ENCODE data around the gene GNAT1.

Gene GNAT1

DNA sequence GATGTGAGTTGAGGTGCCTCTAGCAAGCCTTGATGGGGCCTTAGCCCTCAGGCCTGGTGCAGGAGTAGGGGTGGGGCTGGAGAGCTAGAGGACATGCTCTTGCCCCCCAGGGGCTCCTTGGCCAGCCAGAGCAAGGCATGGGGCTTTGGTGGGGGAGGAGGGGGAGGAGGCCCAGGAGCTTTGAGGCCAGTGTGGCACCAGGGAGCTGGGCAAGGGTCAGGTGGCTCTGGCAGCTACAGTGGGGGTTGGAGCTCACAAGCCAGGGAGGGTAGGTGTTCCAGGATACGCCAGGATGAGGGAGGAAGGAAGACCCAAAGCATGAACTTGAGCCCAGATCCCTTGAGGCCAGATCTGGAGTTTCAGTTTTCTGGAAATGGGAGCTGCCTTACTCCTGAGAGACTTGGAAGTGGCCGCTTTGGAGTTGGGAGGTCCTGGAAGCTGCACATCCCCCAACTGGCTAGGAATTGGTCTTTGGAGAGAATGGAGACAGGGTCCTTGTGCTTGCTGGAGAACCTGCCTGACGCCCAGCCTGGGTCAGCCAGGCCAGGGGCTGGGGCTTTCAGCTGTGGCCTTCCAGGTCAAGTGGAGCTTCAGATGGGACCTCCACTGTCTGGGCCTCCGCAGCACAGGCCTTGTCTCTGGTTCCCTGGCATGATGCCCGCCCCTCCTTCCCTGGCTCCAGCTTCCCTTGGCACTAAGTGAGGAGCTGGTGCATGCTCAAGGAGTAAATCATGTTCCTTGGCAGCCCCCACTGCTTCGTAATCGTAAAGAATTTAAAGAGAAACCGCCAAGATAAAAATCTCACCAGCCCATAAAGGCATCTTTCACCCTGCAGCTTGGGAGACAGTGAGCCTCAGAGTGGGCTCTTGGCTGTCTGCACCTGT, 27.6 kb upstream of the GNAT1 start:
- no peak for DNase-seq

DNA sequence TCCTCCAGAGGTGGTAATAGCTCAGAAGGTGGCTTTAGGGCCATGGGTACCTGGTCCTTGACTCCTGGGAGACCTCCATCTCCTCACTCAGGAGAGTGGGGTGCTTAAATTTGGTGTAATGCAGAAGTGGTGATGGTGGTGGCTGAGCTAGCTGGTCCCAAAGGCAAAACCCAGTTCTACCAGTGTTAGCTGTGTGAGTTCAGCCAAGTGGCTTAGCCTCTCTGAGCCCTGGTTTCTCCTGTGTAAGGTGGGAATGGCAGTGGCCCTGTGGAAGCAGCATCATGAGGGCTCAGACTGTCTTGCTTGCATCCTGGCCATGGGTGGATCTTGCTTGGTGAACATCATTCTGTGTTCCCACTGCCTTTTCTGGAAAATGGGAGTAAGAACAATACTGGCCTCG, 26.9 kb upstream of the GNAT1 start:
- DNase-seq, result no peak

DNA sequence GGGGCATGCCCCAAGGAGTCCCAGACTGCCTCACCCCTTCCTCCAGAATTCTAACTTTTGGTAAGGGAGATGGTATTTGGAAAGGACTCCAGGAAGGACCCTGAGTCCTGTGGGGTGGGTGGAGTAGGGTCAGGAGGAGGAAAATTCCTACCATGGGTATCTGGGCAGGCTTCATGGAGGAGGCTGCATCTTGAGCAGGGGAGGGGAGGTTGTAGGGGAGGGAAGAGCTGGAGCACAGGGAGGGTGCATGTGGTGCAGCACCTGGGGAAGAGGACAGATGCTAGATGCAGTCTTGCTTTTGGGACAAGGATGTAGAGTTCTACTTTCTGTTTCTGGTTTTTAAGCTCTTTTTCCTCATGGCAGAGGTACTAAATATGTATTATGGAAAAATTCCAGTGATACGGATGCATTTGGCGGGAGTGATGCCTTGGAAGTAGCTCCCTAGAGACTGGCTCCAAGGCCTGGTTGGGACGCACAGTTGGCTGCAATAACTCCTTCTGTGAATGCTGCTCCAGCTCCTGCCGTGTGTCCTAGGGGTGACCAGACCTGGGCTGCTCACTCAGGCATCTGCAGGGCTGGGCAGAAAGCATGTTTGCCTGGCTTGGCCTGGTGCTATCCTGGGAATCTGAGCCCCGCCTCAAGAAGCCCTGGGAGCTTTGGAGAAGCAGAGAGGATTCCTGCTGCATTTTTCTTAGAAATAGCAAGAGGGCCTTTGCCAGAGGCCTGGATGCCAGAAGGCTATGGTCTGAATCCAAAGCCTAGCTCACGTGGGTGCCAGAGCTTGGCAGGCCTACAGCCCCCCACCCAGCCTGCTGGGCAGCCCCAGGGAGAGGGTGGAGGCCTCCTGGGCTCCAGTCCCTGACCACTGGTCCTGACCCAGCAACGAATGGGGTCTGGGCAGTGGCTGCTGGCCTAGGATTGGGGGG, 26.2 kb upstream of the GNAT1 start:
- DNase-seq, result no peak

DNA sequence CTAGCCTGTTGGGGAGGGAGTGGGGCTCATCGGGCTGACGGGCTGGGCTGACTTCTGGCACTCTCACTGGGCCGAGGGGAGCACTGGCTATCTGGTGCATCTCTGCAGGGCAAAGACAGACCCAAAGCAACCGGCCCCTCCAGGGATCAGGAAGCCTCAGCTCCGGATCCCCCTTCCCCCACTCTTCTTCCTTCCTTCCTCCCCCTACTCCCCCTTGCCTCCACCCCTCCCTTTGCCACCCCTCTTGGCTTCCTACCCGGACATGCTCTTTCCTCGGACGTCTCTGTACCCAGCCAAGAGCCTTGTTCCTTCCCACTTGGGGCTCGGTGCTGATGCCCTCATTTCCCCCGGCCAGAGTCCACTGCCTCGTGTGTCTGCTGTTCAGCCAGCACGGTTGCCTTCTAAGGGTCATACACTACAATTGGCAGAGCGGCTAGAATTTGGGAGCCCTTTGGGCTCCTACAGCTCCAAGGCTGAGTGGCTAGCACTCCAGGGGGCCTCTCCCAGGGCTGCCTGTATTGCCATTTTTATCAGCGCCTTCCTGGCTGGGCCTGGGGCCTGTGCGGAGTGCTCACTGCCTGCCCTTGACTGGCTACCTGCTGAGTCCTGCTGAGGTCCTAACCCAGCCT, 25.4 kb upstream of the GNAT1 start:
- DNase-seq, result no peak

DNA sequence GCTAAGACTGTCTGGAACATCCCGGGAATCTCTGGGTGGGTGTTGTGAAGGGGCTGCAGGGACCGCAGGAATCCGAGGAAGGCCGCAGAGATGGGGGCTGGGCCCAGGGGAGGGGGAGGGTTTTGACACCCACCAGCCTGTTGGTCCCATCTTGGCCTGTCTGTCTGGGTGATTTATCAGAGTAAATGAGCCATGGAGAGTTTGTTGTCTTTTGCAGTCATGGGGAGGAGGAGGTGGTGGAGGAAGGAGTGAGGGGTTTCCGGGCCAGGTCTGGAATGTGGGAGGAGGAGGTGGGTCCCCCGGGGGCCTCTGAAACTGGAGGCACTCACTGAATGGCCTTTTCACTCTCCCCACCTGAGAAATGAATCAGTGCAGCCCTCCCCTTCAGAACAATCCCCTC, 24.8 kb upstream of the GNAT1 start:
- DNase-seq, result no peak

DNA sequence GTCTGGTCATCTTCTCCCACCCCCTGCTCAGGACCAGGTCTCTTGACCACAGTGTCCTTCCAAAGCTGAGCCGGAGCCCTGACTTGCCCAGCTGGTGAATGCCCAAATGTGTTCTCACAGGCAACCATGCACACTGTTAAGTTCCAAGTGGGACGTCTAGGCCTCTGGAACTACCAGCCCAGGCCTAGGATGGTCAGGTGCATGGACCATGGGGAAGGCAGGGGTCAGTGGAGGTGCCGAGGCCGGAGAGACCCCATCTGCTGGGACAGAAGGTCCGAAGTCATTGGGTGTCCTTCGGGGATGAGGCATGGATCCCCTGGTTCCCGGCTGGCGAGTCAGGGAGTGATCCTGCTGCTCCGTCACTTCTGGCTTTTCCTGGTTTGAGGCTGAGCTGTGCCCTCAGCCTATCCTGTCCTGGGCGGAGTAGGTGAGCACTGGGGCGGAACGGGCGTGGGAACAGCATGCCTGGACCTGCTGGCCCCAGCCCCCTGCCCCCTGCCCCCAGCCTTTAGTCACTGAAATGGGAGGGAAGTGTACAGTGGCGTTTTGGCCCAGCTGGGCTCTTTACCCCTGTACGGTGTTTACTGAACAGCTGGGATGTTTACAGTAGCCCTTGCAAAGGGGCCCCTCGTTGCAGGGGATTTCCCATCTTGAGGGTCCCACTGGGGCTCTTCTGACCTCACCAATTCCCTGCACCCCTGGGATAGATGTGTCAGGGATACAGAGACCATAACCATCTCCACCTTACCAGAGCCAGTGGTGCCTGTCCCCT, 24.2 kb upstream of the GNAT1 start:
- DNase-seq, result no peak

GRCh38 chr3:50167841-50168209, 23.6 kb upstream of the GNAT1 start:
- DNase-seq, result no peak

GRCh38 chr3:50168388-50168787, 23.0 kb upstream of the GNAT1 start:
- DNase-seq, result no peak

- no peak for DNase-seq
These were observed 22.6 kb upstream of the GNAT1 start for GRCh38 chr3:50168791-50169190.

- DNase-seq, result no peak
These were observed 22.1 kb upstream of the GNAT1 start for GRCh38 chr3:50169232-50169832.

GRCh38 chr3:50169858-50170257, 21.6 kb upstream of the GNAT1 start:
- no peak for DNase-seq

GRCh38 chr3:50170689-50171088, 20.7 kb upstream of the GNAT1 start:
- no peak for DNase-seq

DNA sequence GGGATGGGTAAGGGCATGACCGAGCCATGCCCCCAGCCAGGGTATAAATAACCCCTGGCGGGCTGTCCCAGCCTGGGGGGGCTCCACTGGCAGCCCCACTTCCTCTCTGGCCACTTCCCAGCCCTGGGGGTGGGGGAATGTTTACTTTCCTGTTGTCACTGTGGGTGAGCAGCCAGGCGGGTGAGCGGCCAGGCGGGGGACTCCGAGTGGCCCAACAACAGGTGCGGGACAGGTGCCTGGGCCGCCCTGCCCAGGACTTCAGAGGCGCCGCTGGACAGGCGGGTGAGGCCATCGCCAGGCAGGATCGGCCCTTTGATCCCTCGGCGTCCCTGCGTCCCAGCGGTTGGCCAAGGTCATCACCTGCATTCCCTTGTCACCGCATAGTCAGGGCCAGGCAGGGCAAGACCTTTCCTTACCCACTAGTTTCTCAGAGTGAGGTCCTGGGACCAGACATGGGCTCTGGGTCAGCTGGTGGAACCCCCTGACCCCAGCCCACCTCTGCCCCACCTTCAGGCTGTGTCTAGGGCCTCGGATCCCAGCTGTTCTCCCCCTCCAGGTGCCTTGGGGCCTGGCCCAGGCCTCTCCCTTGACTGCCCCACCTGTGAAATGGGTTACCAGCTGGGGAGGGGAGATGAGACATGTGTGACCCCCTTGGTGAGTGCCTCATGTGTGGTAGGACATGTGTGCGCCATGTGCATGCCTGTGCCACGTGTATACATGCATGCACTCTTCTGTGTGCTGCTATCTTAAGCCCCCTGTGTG, 19.7 kb upstream of the GNAT1 start:
- DNase-seq, result no peak

- no peak for DNase-seq
These were observed 18.7 kb upstream of the GNAT1 start for GRCh38 chr3:50172626-50173220.

GRCh38 chr3:50173685-50174516, 17.5 kb upstream of the GNAT1 start:
- DNase-seq, result no peak

DNA sequence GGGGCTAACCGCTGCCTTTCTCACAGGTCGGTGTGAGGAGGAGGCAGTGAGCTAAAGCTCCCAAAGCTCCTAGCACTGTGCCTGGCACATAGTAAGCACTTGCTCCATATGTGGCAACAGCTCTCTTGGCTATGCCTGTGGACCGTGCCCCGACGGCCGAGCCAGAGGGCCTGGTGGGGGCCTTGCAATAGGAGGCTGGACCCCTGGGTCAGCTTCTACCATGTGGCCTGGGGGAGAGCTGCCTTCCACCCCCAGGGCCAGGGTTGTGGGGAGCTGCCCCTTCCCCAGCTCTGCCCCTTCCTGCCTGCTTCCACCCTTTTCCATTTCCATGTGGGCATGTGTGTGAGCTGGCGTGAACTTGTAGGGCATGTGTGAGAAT, 16.9 kb upstream of the GNAT1 start:
- no peak for DNase-seq

DNA sequence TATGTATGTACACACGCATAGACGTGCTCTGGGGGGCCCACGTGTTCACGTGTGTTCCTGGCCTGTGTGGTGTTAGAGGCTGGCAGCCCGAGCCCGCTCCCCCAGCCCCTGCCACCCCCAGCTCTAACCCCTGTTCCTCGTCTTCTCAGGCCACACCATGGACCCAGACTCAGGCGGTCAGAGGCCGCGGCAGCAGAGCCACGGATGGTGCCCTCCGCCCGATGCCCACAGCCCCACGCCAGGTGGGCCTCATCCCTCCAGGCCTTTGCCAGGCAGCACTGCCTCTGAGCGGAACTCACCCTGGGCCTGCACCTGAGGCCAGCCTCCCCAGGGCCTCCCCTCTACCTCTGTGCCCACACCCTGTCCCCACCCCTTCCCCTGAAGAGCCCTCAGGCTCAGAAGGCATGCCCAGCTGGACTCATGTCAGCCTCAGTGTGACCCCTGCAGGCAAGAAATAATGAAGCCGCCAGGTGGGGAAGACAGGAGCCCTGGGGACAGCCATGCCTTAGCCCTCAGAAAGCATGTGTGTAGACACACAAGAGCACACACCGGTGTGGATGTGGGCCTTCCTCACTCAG, 16.4 kb upstream of the GNAT1 start:
- no peak for DNase-seq

- no peak for DNase-seq
These were observed 14.1 kb upstream of the GNAT1 start for GRCh38 chr3:50177346-50177745.

- no peak for DNase-seq
These were observed 11.7 kb upstream of the GNAT1 start for GRCh38 chr3:50179710-50180109.

GRCh38 chr3:50181985-50182384, 9.4 kb upstream of the GNAT1 start:
- DNase-seq, result no peak

Measured in NCI-H2107 (cell line).